ENCODE results near the gene FEN1.

Gene FEN1

DNA sequence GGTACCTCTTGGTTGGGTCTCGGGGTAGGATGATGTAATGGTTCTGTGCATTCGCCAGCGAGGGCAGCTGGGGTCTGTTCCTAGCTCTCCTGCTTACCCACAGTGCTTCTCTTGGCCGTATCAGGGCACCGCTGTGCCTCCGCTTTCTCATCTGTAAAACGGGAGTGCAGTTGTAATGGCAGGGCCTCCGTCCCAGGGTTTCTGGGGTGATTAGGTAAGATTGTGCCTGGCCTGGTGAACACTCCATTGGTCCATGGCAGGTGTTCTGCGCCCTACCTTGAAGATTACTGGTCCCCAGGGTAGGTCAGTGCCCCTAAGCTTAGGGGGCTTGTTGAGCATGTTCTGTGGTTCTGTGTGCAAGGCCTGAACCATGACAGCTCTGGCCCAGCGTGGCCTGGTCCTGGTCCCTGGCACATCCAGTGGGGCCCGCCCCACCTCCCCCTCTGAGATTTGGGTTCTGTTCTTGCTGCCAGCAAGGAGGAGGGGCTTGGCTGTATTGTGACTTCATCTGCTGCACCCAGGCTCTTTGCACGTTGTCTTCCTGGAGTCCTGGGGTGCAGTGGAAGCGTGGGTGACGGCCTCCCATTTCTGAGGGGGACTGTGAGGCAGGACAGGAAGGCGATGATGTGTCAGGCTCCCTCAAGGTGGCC, 35.4 kb upstream of the FEN1 start:
- DNase-seq = no peak

- no peak for DNase-seq
Observed at GRCh38 chr11:61760946-61761345, 31.8 kb upstream of the FEN1 start.

DNA sequence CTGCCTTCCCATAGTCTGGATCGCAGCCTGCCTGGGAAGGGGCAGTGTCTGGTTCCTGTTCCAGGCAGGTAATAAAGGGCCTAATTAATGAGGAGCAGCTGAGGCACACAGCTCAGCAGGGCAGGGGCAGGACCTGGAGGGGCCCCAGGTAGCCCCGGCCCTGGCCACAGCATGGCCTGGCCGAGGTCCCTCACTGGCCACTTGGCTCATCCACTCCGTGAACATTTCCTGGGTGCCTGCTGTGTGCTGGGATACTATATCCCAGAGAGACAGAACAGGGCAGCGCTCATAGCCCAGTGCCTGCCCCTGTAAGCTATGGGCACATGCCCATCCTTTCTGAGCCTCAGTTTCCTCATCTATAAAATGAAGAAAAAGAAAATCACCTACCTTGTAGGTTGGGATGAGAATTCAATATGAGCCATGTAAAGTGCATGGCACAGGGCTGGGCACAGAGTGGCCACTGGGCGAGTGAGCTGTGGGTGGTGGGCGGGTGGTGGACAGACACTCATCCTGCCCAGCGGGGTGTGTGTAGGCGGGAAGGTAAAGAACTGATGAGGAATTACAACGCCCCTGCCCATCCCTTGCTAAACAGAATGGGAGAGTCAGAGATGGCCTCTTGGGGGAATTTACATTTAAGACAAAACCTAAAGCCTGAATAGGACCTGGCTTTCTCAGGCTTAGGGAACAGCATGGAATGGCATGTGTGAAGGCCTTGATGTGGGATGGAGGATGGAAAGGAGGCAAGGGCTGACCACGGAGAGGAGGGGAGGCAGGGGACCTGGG, 31.1 kb upstream of the FEN1 start:
- DNase-seq = no peak

DNA sequence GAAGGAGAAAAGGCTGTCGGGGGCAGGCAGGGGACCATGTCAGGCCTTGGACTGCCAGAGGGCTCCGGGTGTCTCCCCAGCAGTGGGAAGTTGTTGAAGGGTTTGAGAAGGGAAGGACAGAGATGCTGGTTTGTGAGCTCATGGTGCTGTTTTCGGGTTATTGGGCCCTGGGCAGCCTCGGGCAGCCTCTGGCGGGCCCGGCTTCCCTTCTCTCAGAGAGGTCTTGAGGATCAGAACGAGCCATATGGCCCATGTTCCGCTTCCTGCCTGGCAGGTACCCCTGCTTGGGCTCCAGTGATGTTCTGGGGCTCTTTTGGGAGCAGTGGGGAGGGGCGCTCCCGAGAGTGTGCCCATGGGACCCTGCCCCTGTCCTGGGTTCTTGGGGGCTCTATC, 30.5 kb upstream of the FEN1 start:
- no peak for DNase-seq

DNA sequence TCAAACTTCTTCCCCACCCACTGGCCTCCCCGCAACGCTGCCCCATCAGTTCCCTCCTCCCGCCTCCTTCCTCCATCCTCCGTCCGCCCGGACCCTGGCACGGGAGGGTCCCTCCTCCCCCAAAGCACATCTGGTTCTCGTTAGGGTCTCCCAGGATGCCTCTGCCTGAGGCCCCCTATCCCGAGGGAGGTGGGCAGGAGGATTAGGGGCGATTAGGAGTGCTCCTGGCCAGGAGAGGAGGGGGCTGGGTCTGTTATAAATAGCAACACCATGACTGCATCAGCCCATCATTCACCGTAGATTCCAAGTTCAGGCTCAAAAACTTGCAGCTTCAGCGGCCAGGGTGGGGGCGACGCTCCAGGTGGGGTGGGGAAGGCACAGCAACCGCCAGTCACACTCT, 29.9 kb upstream of the FEN1 start:
- no peak for DNase-seq

DNA sequence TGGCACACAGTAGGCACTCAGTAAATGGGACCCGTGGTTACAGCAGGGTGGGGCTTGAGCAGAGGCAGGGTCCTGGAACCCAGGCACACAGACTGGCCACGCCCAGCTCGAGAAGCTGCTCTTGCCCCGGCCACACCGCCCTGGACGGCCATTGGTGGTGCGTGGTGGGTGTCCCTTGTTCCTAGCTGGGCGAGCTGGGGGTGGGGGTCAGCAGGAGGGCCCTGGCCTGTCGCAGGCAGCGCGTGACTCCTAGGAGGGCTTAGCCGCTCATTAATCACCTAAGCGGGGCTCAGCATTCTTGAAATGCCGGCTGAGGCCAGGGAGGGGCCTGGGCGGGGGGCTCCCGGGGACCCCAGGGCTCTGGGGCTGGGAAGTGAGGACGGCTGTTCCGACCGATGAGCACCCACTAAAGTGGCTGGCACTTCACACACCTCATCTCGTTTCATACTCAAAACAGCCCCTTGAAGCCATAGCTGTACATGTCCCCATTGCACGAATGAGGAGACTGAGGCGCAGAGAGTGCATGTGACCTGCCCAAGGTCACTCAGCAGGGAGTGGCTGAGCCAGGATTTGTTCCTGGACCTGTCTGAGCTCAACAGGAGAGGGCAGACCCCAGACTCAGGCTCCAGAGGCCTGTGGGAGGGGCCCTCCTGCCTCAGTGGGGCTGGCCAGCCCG, 28.6 kb upstream of the FEN1 start:
- DNase-seq = no peak

DNA sequence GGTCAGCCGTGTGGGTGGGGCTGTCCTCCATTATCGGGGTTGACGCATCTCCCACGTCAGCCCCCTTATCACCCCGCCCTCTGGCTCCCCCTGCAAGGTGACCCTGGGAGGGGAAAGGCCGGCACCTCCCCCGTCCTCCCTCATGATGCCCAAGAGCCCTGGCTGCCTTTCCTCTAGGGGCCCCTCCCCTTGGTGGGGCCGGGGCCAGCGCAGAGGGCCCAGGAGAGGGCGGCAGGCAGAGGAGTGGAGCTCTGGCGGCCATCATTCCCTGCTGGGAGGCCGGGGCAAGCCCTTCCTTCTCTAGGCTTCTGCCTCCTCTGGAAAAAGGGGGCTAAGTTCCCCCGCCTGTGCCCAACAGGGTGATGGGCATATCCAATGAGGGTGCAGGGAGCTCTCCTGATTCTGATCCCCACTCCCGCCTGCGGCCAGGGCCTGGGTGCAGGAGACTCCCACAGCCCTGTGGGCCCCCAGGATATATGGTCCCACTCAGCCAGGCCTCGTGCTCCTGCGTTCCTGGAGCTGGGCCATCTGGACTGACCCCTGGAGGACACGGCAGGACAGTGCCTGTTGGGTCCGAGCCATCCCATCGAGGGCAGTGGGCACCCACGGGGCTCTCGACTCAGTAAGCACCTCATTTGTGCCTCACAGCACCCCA, 28.0 kb upstream of the FEN1 start:
- DNase-seq = no peak

DNA sequence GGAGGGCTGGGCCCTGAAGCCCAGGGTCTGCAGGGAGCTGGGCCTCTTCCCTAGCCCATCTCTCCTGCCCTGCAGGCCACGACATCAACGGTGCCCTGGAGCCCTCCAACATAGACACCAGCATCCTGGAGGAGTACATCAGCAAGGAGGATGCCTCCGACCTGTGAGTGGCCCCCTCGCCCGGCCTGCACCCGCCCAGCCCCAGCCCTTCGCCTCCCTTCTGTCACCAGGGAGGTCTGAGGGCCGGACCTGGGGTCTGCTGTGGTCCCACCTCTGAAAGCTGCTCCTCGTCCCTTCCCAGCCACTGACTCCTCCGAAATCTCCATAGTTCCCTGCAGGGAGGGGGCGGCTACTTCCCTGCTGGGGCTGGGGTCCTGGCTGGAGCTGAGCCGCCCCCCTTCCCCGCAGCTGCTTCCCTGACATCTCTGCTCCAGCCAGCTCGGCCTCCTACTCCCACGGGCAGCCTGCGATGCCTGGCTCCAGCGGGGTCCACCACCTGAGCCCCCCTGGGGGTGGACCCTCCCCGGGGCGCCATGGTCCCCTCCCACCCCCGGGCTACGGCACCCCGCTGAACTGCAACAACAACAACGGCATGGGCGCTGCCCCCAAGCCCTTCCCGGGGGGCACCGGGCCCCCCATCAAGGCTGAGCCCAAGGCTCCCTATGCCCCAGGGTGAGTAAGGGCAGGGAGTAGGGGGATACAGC, 27.0 kb upstream of the FEN1 start:
- no peak for DNase-seq

- DNase-seq = no peak
Observed at GRCh38 chr11:61766353-61766841, 26.3 kb upstream of the FEN1 start.

DNA sequence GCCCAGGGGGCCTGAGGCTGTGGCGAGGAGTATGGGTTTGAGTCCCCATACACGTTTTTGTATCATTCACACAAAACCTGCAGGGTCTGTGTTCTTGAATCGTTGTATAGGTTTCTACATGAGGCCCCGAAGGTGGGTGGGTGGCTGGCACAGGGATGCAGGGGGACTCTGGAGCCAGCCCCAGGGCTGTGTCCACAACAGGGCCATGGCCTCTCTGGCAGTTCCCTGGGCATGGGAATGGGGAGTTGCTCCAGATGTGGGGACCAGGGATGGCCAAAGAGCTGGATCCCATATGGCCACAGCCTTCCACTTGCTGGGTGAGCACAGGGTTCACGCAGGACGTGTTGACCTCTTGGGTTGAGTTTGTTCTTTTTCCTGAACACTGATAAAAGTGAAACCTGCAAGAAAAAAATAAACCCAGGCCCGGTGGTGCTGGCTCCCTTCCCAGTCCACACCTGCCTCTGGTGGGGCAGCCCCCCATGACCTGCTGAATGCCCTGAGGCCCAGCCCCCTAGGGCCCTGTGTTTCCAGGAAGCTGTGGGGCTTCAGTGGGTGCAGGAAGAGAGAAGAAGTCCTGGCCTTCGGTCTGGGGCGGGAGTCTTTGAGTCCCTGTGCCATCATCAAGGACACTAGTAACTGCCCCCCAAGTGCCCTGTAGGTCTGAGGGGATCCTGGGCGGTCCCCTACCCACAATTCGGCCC, 24.2 kb upstream of the FEN1 start:
- no peak for DNase-seq

- peak; percentile 61 for DNase-seq
Observed at GRCh38 chr11:61769169-61769920, 23.4 kb upstream of the FEN1 start.

DNA sequence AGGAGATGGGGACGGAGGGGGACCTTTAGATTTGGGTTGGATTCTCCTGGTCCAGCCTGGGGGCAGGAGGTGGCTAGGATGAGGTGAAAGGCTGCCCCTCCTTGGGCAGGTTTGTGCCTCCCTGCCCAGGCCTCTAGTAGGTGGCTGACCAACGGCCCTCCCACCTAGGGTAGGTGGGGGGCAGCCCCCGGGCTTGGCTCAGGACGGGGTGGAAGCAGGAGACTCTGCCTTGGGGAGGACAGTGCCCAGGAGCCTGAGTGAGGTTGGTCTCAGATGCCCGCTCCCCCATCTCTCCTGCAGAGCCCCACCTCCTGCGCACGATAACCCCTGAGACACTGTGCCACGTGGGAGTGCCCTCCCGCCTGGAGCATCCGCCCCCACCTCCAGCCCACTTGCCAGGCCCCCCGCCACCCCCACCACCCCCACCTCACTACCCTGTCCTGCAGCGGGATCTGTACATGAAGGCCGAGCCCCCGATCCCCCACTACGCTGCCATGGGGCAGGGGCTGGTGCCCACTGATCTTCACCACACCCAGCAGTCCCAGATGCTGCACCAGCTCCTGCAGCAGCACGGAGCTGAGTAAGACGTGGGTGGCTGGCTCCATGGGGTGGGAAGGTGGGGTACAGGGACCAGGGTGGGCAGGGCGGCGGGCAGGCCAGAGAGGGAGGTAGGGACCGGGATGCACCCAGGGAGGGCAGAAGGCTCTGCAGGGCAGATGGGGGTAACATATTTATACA, 22.6 kb upstream of the FEN1 start:
- no peak for DNase-seq

- no peak for DNase-seq
Observed at GRCh38 chr11:61771195-61771894, 21.4 kb upstream of the FEN1 start.

- DNase-seq = no peak
Observed at GRCh38 chr11:61771985-61772455, 20.7 kb upstream of the FEN1 start.

DNA sequence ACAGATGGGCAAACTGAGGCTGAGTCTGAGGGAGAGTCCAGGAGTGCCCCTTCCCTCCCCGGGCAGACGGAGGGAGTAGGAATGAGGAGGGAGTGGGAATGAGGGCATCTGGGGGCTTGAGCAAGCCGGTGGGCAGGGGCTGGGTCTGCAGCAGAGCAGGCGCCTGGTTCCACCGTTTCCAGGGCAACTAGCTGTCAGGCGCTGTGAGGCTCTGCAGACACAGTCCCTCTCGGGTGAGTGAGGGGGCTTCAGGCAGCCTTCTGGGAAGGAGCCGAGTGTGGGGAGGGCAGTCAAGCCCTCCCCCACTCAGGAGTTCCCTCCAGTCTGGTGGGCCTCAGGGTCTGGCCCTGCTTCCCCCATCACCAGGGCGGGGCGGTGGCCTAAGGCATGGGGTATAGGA, 19.4 kb upstream of the FEN1 start:
- no peak for DNase-seq

GRCh38 chr11:61773809-61774208, 18.9 kb upstream of the FEN1 start:
- no peak for DNase-seq

GRCh38 chr11:61774411-61774810, 18.3 kb upstream of the FEN1 start:
- DNase-seq = no peak

DNA sequence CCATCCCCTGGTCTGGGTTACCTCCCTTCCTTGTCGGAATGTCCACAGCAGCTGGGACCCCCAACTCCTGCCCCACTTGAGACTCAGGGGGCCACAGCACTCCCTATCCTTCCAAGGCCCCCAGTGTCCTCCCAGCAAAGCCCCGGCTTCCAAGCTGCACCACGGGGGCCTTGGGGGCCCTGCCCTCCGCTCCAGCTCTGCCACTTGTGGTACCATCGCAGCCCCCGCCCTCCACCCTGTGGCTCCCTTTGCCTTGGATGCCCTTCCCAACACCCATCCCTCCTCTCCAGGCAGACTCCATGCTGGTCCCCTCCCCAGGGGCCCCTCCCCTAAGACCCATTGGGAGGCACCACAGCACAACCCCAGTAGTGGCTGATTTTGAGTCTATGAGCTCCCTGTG, 17.6 kb upstream of the FEN1 start:
- DNase-seq = no peak

DNA sequence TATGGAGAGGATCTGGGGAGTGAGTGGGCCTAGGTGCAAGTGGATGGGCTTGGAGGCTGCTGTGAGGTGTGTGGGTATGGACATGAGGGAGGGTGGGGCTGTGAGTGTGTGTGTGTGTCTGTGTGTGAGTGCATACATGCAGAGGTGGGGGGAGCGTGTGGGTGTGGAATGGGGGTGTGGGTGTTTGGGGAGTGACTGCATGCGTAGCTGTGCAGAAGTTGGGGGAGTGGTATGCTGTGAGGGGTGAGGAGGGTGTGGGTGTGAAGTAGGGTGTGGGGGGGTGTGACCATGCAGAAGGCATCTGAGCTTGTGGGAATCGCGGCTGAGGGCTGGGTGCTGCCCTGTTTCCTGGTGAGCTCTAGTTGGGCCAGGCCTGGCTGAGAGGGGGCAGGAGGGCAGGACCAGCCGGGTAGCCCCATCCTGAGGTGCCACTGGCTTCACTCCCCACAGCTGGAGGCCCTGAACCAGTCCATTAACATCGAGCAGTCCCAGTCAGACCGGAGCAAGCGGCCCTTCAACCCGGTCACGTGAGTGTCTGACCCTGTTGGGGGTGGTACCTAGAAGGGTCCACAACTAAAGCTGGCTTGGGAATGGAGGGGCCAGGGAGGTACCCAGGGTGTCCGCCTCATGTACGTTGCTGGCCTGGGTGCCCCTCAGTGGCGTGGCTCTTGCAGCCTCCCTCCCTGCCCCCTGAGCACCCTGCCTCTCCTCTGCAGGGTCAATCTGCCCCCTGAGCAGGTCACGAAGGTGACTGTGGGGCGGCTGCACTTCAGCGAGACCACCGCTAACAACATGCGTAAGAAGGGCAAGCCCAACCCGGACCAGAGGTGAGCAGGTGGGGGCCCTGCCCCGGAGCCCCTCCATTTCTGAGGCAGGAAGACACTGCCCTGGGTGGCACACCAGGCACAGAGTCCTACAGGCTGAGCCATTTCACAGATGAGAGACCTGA, 16.8 kb upstream of the FEN1 start:
- no peak for DNase-seq
